Adrenal gland (tissue), 5 donors: ENCODE results near the gene RAB3IL1.

Experiments
- CTCF ChIP-seq, 6 experiments: fragments of 450-650 bp in 4 of 6; fragments of 200-600 bp in 2 of 6; sonication (generic) in 1 of 6; IDR thresholded peaks; 1 replicate in 5 of 6; 2 replicates in 1 of 6; pipeline versions ENCODE4 v1.5.1 to v1.8.0; 2016 to 2021; ENCODE audit warnings: antibody characterized with exemption in 6 of 6, mild to moderate bottlenecking in 2 of 6, moderate library complexity in 1 of 6
- POLR2A ChIP-seq, 2 donors: fragments of 450-650 bp; IDR thresholded peaks; one replicate each; pipeline ENCODE4 v1.6.1; 2017; ENCODE audit warnings: antibody characterized with exemption in 2 of 2, mild to moderate bottlenecking in 2 of 2, moderate library complexity in 1 of 2
- donor health status: DM: no; HTN: no; CAD: no.

GRCh38 chr11:61874377-61874809, 43.0 kb downstream of the RAB3IL1 start:
- TF ChIP-seq CTCF (IDR thresholded peaks at IDR 0.05) (no peak), POLR2A (IDR thresholded peaks at IDR 0.05) (no peak)
